K562 (cell line): ENCODE data around the gene NCKAP1. TPM values are rescaled to one million over a fixed set of nuclear protein-coding genes. Genes with fewer than 3 reads are reported as not detected.

ENCODE experiments used
- ATAC-seq: fragments of 200-7000 bp; cut with Tn5 transposase; 3 replicates; pipeline ENCODE4 v1.9.1; 2020; ENCODE audit warnings: moderate library complexity
- BruUV-seq: library from RNA; stranded (reverse); fragments of 400-500 nt; replicated peaks from 2 replicates; lab custom pipeline; 2021; lab: Mats Ljungman, UMichigan
- CTCF ChIA-PET: fragments of 300-600 bp; formaldehyde crosslinking; extraction: SDS; loops from one replicate; lab custom pipeline; 2021; ENCODE audit warnings: low intra/inter-chr PET ratio; lab: Yijun Ruan, JAX
- POLR2A ChIA-PET: fragments of 300-600, 350-650 bp; sonication (Branson Sonifier 250); formaldehyde crosslinking; extraction: SDS; loops from one replicate; lab custom pipeline; 2021; ENCODE audit warnings: antibody characterized with exemption, inconsistent platforms; lab: Yijun Ruan, JAX
- DNase-seq, 4 experiments: peaks; one replicate each; pipeline versions ENCODE4 v3.0.0 to v3.0.0-alpha.2; 2011 to 2018; ENCODE audit warnings: low spot score in 3 of 4, mixed read lengths in 3 of 4; ENCODE audit errors: extremely low read depth in 1 of 4
- FAIRE-seq: peaks from 2 replicates; lab custom pipeline; 2011; peaks lifted over from hg19 to GRCh38; lab: Jason Lieb, UNC
- H2AFZ ChIP-seq: 2 replicates; pipeline ENCODE4 v1.6.0; 2011; ENCODE audit warnings: low read depth, low read length, control low read depth, inconsistent platforms
- H3K27ac ChIP-seq: fragments of 200-600 bp; 3 replicates; pipeline ENCODE4 v1.8.0; 2011; ENCODE audit warnings: low read depth, mild to moderate bottlenecking, control low read depth, inconsistent platforms, low read length, moderate library complexity, mixed read lengths; ENCODE audit errors: extremely low read depth
- H3K27me3 ChIP-seq, 2 experiments: fragments of 300-600 bp in 1 of 2; 2 replicates in 1 of 2; 3 replicates in 1 of 2; pipeline versions ENCODE4 v1.6.0 to v1.8.0; 2011; ENCODE audit warnings: inconsistent platforms in 2 of 2, low read length in 2 of 2, mild to moderate bottlenecking in 1 of 2, mixed read lengths in 1 of 2, moderate library complexity in 1 of 2; ENCODE audit not compliant: control insufficient read depth in 2 of 2, insufficient read depth in 2 of 2
- H3K36me3 ChIP-seq: fragments of 300-600 bp; 3 replicates; pipeline ENCODE4 v1.8.0; 2011; ENCODE audit warnings: mild to moderate bottlenecking, low read length, inconsistent platforms; ENCODE audit not compliant: control insufficient read depth, insufficient read depth
- H3K4me1 ChIP-seq, 2 experiments: fragments of 200-600 bp in 1 of 2; replicated peaks in 1 of 2; 2 replicates in 1 of 2; 3 replicates in 1 of 2; pipeline versions ENCODE4 v1.5.1 to v1.8.0; 2011; ENCODE audit warnings: inconsistent platforms in 2 of 2, low read length in 2 of 2, mild to moderate bottlenecking in 1 of 2, mixed read lengths in 1 of 2, moderate library complexity in 1 of 2; ENCODE audit not compliant: control insufficient read depth in 2 of 2, insufficient read depth in 2 of 2
- H3K4me2 ChIP-seq: 2 replicates; pipeline ENCODE4 v1.6.1; 2011; ENCODE audit warnings: low read length, control low read depth, inconsistent platforms, mixed read lengths; ENCODE audit not compliant: insufficient read depth
- H3K4me3 ChIP-seq: fragments of 200-600 bp; sonication (generic), shearing (Covaris generic); 2 replicates; pipeline ENCODE4 v1.5.1; 2016; ENCODE audit warnings: control low read depth, inconsistent platforms
- H3K79me2 ChIP-seq: fragments of 200-600 bp; 3 replicates; pipeline ENCODE4 v1.8.0; 2011; ENCODE audit warnings: low read length, inconsistent platforms; ENCODE audit not compliant: control insufficient read depth, insufficient read depth
- H3K9ac ChIP-seq, 2 experiments: 2 replicates each; pipeline versions ENCODE4 v1.6.0 to v1.6.1; 2011; ENCODE audit warnings: low read depth in 2 of 2, low read length in 2 of 2, control low read depth in 1 of 2, inconsistent platforms in 1 of 2, mild to moderate bottlenecking in 1 of 2, mixed read lengths in 1 of 2; ENCODE audit not compliant: insufficient read depth in 1 of 2
- H3K9me1 ChIP-seq: one replicate; pipeline ENCODE4 v1.6.0; 2011; ENCODE audit warnings: inconsistent platforms, mild to moderate bottlenecking, low read length, moderate library complexity; ENCODE audit not compliant: control insufficient read depth, insufficient read depth
- H3K9me3 ChIP-seq: replicated peaks from 2 replicates; pipeline ENCODE4 v1.5.1; 2011; ENCODE audit warnings: low read depth, low read length, inconsistent platforms; ENCODE audit not compliant: control insufficient read depth, insufficient read depth
- H4K20me1 ChIP-seq: replicated peaks from 2 replicates; pipeline ENCODE4 v1.6.1; 2011; ENCODE audit warnings: low read length, inconsistent platforms, mixed read lengths; ENCODE audit not compliant: control insufficient read depth, insufficient read depth
- CBFA2T3 ChIP-seq: fragments of 450-650 bp; IDR thresholded peaks from 2 replicates; pipeline ENCODE4 v1.6.1; 2017
- CHD4 ChIP-seq: fragments of 200-600 bp; sonication (generic); IDR thresholded peaks from 3 replicates; pipeline ENCODE4 v1.6.1; 2012; ENCODE audit warnings: low read depth, mild to moderate bottlenecking, mixed read lengths, low read length, inconsistent platforms; ENCODE audit not compliant: insufficient read depth, insufficient replicate concordance, poor library complexity, severe bottlenecking
- FUS ChIP-seq: fragments of 200-400 bp; formaldehyde crosslinking; optimal IDR thresholded peaks from 2 replicates; pipeline ENCODE3; 2017; ENCODE audit warnings: low read depth, low read length
- GTF2A2 ChIP-seq: IDR thresholded peaks from 2 replicates; pipeline ENCODE4 v1.6.1; 2016; ENCODE audit warnings: mild to moderate bottlenecking, missing genetic modification characterization, missing compliant biosample characterization
- NFRKB ChIP-seq: fragments of 450-650 bp; IDR thresholded peaks from 2 replicates; pipeline ENCODE4 v1.6.1; 2016; ENCODE audit warnings: low read depth
- NR4A1 ChIP-seq, 2 experiments: fragments of 250-450 bp in 1 of 2; fragments of 450-650 bp in 1 of 2; sonication (Bioruptor Pico) in 1 of 2; IDR thresholded peaks; 2 replicates each; pipeline versions ENCODE4 v1.4.0 to v1.6.1; 2016 to 2020; ENCODE audit warnings: mild to moderate bottlenecking in 2 of 2, missing compliant biosample characterization in 1 of 2, missing genetic modification characterization in 1 of 2, moderate library complexity in 1 of 2
- RBBP5 ChIP-seq: fragments of 200-600 bp; sonication (generic); IDR thresholded peaks from 2 replicates; pipeline ENCODE4 v1.6.1; 2012; ENCODE audit warnings: borderline replicate concordance, mild to moderate bottlenecking, low read length, control low read depth, inconsistent platforms; ENCODE audit not compliant: insufficient read depth, poor library complexity, severe bottlenecking
- SIRT6 ChIP-seq: IDR thresholded peaks from one replicate; pipeline ENCODE4 v1.6.1; 2012; ENCODE audit warnings: low read depth, mild to moderate bottlenecking, control low read depth, inconsistent platforms, low read length, moderate library complexity
- TCF3 ChIP-seq: sonication (generic); formaldehyde crosslinking; IDR thresholded peaks from 2 replicates; pipeline ENCODE4 v1.4.0; 2020; ENCODE audit warnings: mild to moderate bottlenecking, missing genetic modification reagents
- TRIM25 ChIP-seq: fragments of 450-650 bp; IDR thresholded peaks from 2 replicates; pipeline ENCODE4 v1.7.0; 2016; ENCODE audit warnings: borderline replicate concordance
- TSHZ1 ChIP-seq: fragments of 250-450 bp; sonication (Bioruptor Pico); IDR thresholded peaks from 2 replicates; pipeline ENCODE4 v1.4.0; 2020; ENCODE audit warnings: mild to moderate bottlenecking, moderate library complexity
- ZC3H4 ChIP-seq: sonication (generic); formaldehyde crosslinking; IDR thresholded peaks from 2 replicates; pipeline ENCODE4 v1.9.0; 2021; ENCODE audit warnings: missing genetic modification reagents, borderline replicate concordance
- ZFP1 ChIP-seq: fragments of 450-650 bp; formaldehyde crosslinking; IDR thresholded peaks from 2 replicates; pipeline ENCODE4 v1.4.0; 2020; ENCODE audit warnings: mild to moderate bottlenecking, mixed read lengths
- ZNF12 ChIP-seq: sonication (generic); formaldehyde crosslinking; IDR thresholded peaks from 2 replicates; pipeline ENCODE4 v1.4.0; 2020; ENCODE audit warnings: mild to moderate bottlenecking, missing genetic modification reagents
- ZSCAN32 ChIP-seq: fragments of 450-650 bp; formaldehyde crosslinking; IDR thresholded peaks from 2 replicates; pipeline ENCODE4 v1.4.0; 2020; ENCODE audit warnings: mild to moderate bottlenecking, moderate library complexity
- WGBS: fragments of 100-300 bp; shearing (Covaris generic); methylation state at CpG from one replicate; pipeline ENCODE4 v1.1.6; 2016; ENCODE audit warnings: low coverage, mixed read lengths; ENCODE audit not compliant: insufficient coverage; ENCODE audit errors: missing lambda C conversion rate; 5-methylcytosine and 5-hydroxymethylcytosine counted together
- in situ Hi-C: fragments of 300-500 bp; cut with MboI; formaldehyde crosslinking; loops from 4 replicates; pipeline ENCODE4 v1.15.0; 2018; ENCODE audit warnings: inconsistent platforms, mixed read lengths
- intact Hi-C: fragments of 100-400 bp; cut with micrococcal nuclease; formaldehyde crosslinking; loops from 2 replicates; pipeline ENCODE4 v1.14.2; 2022
- polyA plus RNA-seq, 8 experiments: library from polyadenylated mRNA; depleted of rRNA in 4 of 8; stranded (reverse) in 5 of 8; unstranded in 3 of 8; fragments of >200 nt; fragmentation: Nextera tagmentation in 2 of 8; fragmentation: Illumina TruSeq in 1 of 8; extraction: Ambion mirVana in 2 of 8; extraction: Trizol in 1 of 8; gene quantifications; 2 replicates each; pipeline versions ENCODE4 v1.2.1 to v1.2.3, GENCODE V29; 2011 to 2014; ENCODE audit warnings: inconsistent platforms in 1 of 8, missing spikeins in 1 of 8
- total RNA-seq, 7 experiments: library from RNA; depleted of rRNA in 6 of 7; stranded (reverse); fragments of >200 nt in 6 of 7; fragmentation: Illumina TruSeq in 2 of 7; extraction: Trizol in 2 of 7; gene quantifications; 2 replicates each; pipeline versions ENCODE4 v1.2.1 to v1.2.3, GENCODE V29; 2011 to 2021; ENCODE audit warnings: low replicate concordance in 1 of 7

Gene NCKAP1
- total and polyA plus RNA-seq, 9 of the 15 experiments (the other 6 are each of a cell fraction or from before 2014, with no cell fraction given), result 34.0 to 153 (median 88.7) TPM

GRCh38 chr2:183031911-183032794 is 6.1 kb downstream of the NCKAP1 start (continued):
- TF ChIP-seq TSHZ1 (CRISPR knock-in tag) (no peak), FUS (no peak)

- intact Hi-C loops (no loop called here), in situ Hi-C loops (no loop called here)
- ATAC-seq, result no peak
- H2AFZ ChIP-seq, result no peak overlapping the region
- H4K20me1 ChIP-seq, result no peaks in the 10 kb centered on the region; the same call in 1 of the 2 replicates
- no peak overlapping the region for H3K4me2 ChIP-seq
- FAIRE-seq, result no peak
- no peak overlapping the region for H3K4me3 ChIP-seq
- H3K9me3 ChIP-seq, result no peaks in the 10 kb centered on the region
- peaks cover 100% of the 10 kb centered on the region for H3K79me2 ChIP-seq
- no peak for DNase-seq
- no TSS peak for BruUV-seq
- whole genome bisulfite sequencing, result 84% methylated on average over 2 of the region's 2 CpGs
- no peaks in the 10 kb centered on the region for H3K27me3 ChIP-seq
- CTCF ChIA-PET, result no interaction called here
- no peak overlapping the region for H3K27ac ChIP-seq
- no peak overlapping the region; a peak in 1 of 4 replicates for H3K9ac ChIP-seq
- peaks cover 6% of the 10 kb centered on the region; the same call in 1 of the 3 replicates for H3K36me3 ChIP-seq
- POLR2A ChIA-PET, result interaction anchor here (0.6 kb wide), 1 partner anchor 34 kb away, joined by 4 read pairs; no protein-coding TSS in a partner anchor
- no peaks in the 10 kb centered on the region for H3K9me1 ChIP-seq
- H3K4me1 ChIP-seq, result peaks cover 11 to 21% of the 10 kb centered on the region in 2 experiments
- TF ChIP-seq CBFA2T3, result no peak
- no peak for TF ChIP-seq TRIM25
- no peak for TF ChIP-seq GTF2A2 (tag)
- no peak for TF ChIP-seq ZNF12 (CRISPR knock-in tag)
- no peak for TF ChIP-seq RBBP5
- no peak for TF ChIP-seq SIRT6
- TF ChIP-seq ZSCAN32 (CRISPR knock-in tag), result no peak
- no peak for TF ChIP-seq CHD4
- TF ChIP-seq TCF3 (CRISPR knock-in tag), result no peak
- TF ChIP-seq NR4A1 (CRISPR knock-in tag; IDR thresholded peaks at IDR 0.05), result no peak
- no peak for TF ChIP-seq NR4A1 (tag; IDR thresholded peaks at IDR 0.05)
- TF ChIP-seq ZFP1 (CRISPR knock-in tag), result no peak
- TF ChIP-seq ZC3H4 (CRISPR knock-in tag), result no peak
- no peak for TF ChIP-seq NFRKB
These were observed 9.0 kb downstream of the NCKAP1 start for GRCh38 chr2:183029219-183029618.
